Keratinocyte (primary cell): ENCODE measurements around the gene TSHZ1. TPM values are rescaled to one million over a fixed set of nuclear protein-coding genes. Genes with fewer than 3 reads are reported as not detected.

Source experiments
- DNase-seq: peaks from one replicate; pipeline ENCODE4 v3.0.0-alpha.2; 2011; ENCODE audit warnings: low read depth, missing footprints, low spot score
- FAIRE-seq: peaks from 2 replicates; lab custom pipeline; 2011; peaks lifted over from hg19 to GRCh38; lab: Jason Lieb, UNC
- H2AFZ ChIP-seq: 2 replicates; pipeline ENCODE4 v1.6.0; 2012; ENCODE audit warnings: low read length, control low read depth, inconsistent platforms; ENCODE audit not compliant: control insufficient read depth
- H3K27ac ChIP-seq: 2 replicates; pipeline ENCODE4 v1.5.1; 2011; ENCODE audit warnings: low read length; ENCODE audit not compliant: control insufficient read depth, insufficient read depth
- H3K27me3 ChIP-seq: 3 replicates; pipeline ENCODE4 v1.6.0; 2011; ENCODE audit warnings: low read length; ENCODE audit not compliant: control insufficient read depth, insufficient read depth; ENCODE audit errors: extremely low read depth
- H3K36me3 ChIP-seq, 2 experiments: 2 replicates in 1 of 2; 3 replicates in 1 of 2; pipeline ENCODE4 v1.5.1; 2011; ENCODE audit warnings: low read length in 2 of 2, mild to moderate bottlenecking in 1 of 2; ENCODE audit not compliant: control insufficient read depth in 2 of 2, insufficient read depth in 2 of 2; ENCODE audit errors: extremely low read depth in 1 of 2
- H3K4me1 ChIP-seq: 3 replicates; pipeline ENCODE4 v1.5.1; 2011; ENCODE audit warnings: low read length; ENCODE audit not compliant: control insufficient read depth, insufficient read depth; ENCODE audit errors: extremely low read depth
- H3K4me2 ChIP-seq: 3 replicates; pipeline ENCODE4 v1.6.0; 2011; ENCODE audit warnings: low read depth, low read length; ENCODE audit not compliant: control insufficient read depth, insufficient read depth; ENCODE audit errors: extremely low read depth
- H3K4me3 ChIP-seq, 3 experiments: fragments of 200-600 bp in 1 of 3; sonication (generic) in 1 of 3; 2 replicates in 2 of 3; 3 replicates in 1 of 3; pipeline ENCODE4 v1.5.1; 2011 to 2016; ENCODE audit warnings: low read length in 3 of 3, mild to moderate bottlenecking in 3 of 3, control low read depth in 2 of 3, inconsistent platforms in 1 of 3, low read depth in 1 of 3, mixed read lengths in 1 of 3, mixed run types in 1 of 3, moderate library complexity in 1 of 3; ENCODE audit not compliant: control insufficient read depth in 2 of 3, insufficient read depth in 2 of 3; ENCODE audit errors: extremely low read depth in 1 of 3
- H3K79me2 ChIP-seq: 2 replicates; pipeline ENCODE4 v1.6.0; 2012; ENCODE audit warnings: low read length; ENCODE audit not compliant: control insufficient read depth, insufficient read depth
- H3K9ac ChIP-seq: 3 replicates; pipeline ENCODE4 v1.6.0; 2011; ENCODE audit warnings: low read length; ENCODE audit not compliant: control insufficient read depth, insufficient read depth; ENCODE audit errors: extremely low read depth
- H3K9me1 ChIP-seq: 3 replicates; pipeline ENCODE4 v1.6.0; 2011; ENCODE audit warnings: low read length; ENCODE audit not compliant: control insufficient read depth, insufficient read depth; ENCODE audit errors: extremely low read depth
- H3K9me3 ChIP-seq: 2 replicates; pipeline ENCODE4 v1.5.1; 2012; ENCODE audit warnings: low read depth, low read length; ENCODE audit not compliant: control insufficient read depth
- H4K20me1 ChIP-seq: 3 replicates; pipeline ENCODE4 v1.6.0; 2011; ENCODE audit warnings: low read length; ENCODE audit not compliant: control insufficient read depth, insufficient read depth; ENCODE audit errors: extremely low read depth
- EZH2 ChIP-seq: IDR thresholded peaks from one replicate; pipeline ENCODE4 v1.6.1; 2012; ENCODE audit warnings: inconsistent platforms, mild to moderate bottlenecking, low read length, moderate library complexity
- dilution Hi-C: fragments of 300-500 bp; cut with MboI; formaldehyde crosslinking; loops from one replicate; pipeline ENCODE4 v1.7.0; 2020; ENCODE audit warnings: low sequenced_read_pairs; ENCODE audit not compliant: extremely low pct_ligation_motif_present
- polyA plus RNA-seq, 5 experiments: library from polyadenylated mRNA; depleted of rRNA in 3 of 5; stranded (reverse) in 3 of 5; stranded (forward) in 1 of 5; unstranded in 1 of 5; fragments of >200 nt; gene quantifications; 1 replicate in 1 of 5; 2 replicates in 3 of 5; 3 replicates in 1 of 5; pipeline versions ENCODE4 v1.2.1 to v1.2.3, GENCODE V29; 2011 to 2012; ENCODE audit warnings: missing spikeins in 2 of 5, low read depth in 1 of 5, low replicate concordance in 1 of 5
- TF ChIP-seq, protein P1 (sequence below), 3 experiments: IDR thresholded peaks in 1 of 3; conservative IDR thresholded peaks in 1 of 3; optimal IDR thresholded peaks in 1 of 3; 2 replicates in 2 of 3; 3 replicates in 1 of 3; pipeline versions ENCODE3 to v1.5.1; 2011; ENCODE audit warnings: low read length in 3 of 3, mild to moderate bottlenecking in 3 of 3, moderate library complexity in 2 of 3, control low read depth in 1 of 3, inconsistent platforms in 1 of 3; ENCODE audit not compliant: insufficient read depth in 2 of 3; ENCODE audit errors: extremely low read depth in 1 of 3

Gene TSHZ1
- polyA plus RNA-seq, 1 donor (not counting 4 experiments of a cell fraction or from before 2014, with no cell fraction given), result 2.2 TPM

- H3K27ac ChIP-seq, result no peak overlapping the region
- peak overlapping the region; percentile 85 for H3K4me2 ChIP-seq
- peak overlapping the region in 2 of 3 experiments; percentile 90 to 91 for H3K4me3 ChIP-seq
- FAIRE-seq (no peak), DNase-seq (no peak)
- no peaks in the 10 kb centered on the region for H3K9me1 ChIP-seq
- peaks cover 0 to 2% of the 10 kb centered on the region in 2 experiments for H3K36me3 ChIP-seq
- TF ChIP-seq EZH2, result no peak
- TF ChIP-seq, protein P1, sequence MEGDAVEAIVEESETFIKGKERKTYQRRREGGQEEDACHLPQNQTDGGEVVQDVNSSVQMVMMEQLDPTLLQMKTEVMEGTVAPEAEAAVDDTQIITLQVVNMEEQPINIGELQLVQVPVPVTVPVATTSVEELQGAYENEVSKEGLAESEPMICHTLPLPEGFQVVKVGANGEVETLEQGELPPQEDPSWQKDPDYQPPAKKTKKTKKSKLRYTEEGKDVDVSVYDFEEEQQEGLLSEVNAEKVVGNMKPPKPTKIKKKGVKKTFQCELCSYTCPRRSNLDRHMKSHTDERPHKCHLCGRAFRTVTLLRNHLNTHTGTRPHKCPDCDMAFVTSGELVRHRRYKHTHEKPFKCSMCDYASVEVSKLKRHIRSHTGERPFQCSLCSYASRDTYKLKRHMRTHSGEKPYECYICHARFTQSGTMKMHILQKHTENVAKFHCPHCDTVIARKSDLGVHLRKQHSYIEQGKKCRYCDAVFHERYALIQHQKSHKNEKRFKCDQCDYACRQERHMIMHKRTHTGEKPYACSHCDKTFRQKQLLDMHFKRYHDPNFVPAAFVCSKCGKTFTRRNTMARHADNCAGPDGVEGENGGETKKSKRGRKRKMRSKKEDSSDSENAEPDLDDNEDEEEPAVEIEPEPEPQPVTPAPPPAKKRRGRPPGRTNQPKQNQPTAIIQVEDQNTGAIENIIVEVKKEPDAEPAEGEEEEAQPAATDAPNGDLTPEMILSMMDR (optimal IDR thresholded peaks at IDR 0.05 in 1 of 3, IDR thresholded peaks at IDR 0.05 in 1 of 3, conservative IDR thresholded peaks at IDR 0.05 in 1 of 3; ENCODE audit: extremely low read depth in 1 of 3, insufficient read depth in 2 of 3, low read length in 3 of 3), result no peak
- peaks cover 52% of the 10 kb centered on the region for H3K79me2 ChIP-seq
- H4K20me1 ChIP-seq, result no peaks in the 10 kb centered on the region
- no peaks in the 10 kb centered on the region for H3K9me3 ChIP-seq
- H3K27me3 ChIP-seq, result no peaks in the 10 kb centered on the region
- no peak overlapping the region for H2AFZ ChIP-seq
- H3K4me1 ChIP-seq, result peaks cover 26% of the 10 kb centered on the region
- dilution Hi-C loops, result no loop called here
- H3K9ac ChIP-seq, result peak overlapping the region; percentile 81
These were observed 3.9 kb upstream of the TSHZ1 start for GRCh38 chr18:75206452-75207309.

DNA sequence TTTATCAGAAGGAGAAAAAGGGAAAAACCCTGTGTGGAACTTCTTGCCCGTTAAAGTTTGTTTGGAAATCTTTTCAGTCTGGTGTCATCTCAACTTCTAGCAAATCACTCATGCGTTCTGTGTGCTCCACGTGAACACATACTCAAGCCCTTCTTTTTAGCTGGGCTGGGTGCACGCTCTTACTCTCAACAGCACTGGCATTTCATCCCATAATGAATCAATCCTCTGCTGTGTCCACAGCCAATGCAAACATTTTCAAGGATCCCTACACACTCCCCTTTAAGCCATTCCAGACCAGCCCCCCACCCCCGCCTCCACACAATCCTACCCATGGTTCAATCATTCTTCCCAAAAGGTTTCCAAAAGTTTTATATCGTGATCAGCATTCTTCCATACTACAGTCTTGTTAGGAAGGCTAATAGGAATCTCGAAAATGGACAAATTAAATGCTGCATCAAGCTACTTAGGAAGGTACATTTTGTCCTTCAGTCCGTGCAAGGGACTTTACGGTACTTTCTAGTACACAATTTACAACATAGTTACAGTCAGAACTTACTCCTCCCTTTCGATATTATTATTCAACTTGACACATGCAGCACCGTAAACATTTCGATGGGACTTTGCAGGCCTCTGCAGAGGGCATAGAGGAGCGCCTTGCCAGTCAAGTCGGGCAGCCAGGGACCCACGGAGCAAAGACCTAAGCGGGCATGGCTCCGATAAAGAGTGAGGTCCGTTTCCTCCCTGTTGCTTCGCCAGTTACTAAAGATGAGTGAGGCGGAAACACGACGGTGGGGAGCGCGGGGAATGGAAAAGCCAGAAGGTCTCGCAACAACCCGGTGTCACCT, 3.1 kb upstream of the TSHZ1 start:
- Histone ChIP-seq H3K27me3 (no peaks in the 10 kb centered on the region), H3K4me2 (peak overlapping the region; percentile 85), H3K79me2 (peaks cover 51% of the 10 kb centered on the region), H3K9ac (peak overlapping the region; percentile 81), H3K9me3 (no peaks in the 10 kb centered on the region), H3K4me3 (peak overlapping the region; percentile 67 to 91 (median 90)), H3K4me1 (peaks cover 26% of the 10 kb centered on the region), H4K20me1 (no peaks in the 10 kb centered on the region), H3K9me1 (no peaks in the 10 kb centered on the region), H3K36me3 (no peaks in the 10 kb centered on the region), H2AFZ (peak overlapping the region; percentile 75), H3K27ac (peak overlapping the region; percentile 82)
- TF ChIP-seq, protein P1 (optimal IDR thresholded peaks at IDR 0.05 in 1 of 3, IDR thresholded peaks at IDR 0.05 in 1 of 3, conservative IDR thresholded peaks at IDR 0.05 in 1 of 3; ENCODE audit: extremely low read depth in 1 of 3, insufficient read depth in 2 of 3, low read length in 3 of 3), result no peak
- no peak for TF ChIP-seq EZH2
- DNase-seq (no peak), FAIRE-seq (peak; percentile 60)
- dilution Hi-C loops, result no loop called here
